ENCODE data around the gene ACO2.
"Not testable (repeated sequence)": the region's sequence is repeated elsewhere in the genome, so short reads cannot be mapped to it uniquely, and the experiment has no call there.

The ACO2 gene

GRCh38 chr22:41550952-41551491 lies 82.1 kb downstream of the ACO2 start:
- no peak for TF ChIP-seq POU2F2 (IDR thresholded peaks at IDR 0.05; ENCODE audit: low read depth, low read length)
- no peak for TF ChIP-seq POLR2AphosphoS5 (IDR thresholded peaks at IDR 0.05; ENCODE audit: low read depth, low read length)
- no peak for TF ChIP-seq POLR2A (IDR thresholded peaks at IDR 0.05; ENCODE audit: low read depth, low read length)
- no peak for TF ChIP-seq TAF1 (IDR thresholded peaks at IDR 0.05; ENCODE audit: low read depth, low read length)
- no peak for TF ChIP-seq PAX5 (IDR thresholded peaks at IDR 0.05; ENCODE audit: insufficient read depth, low read length, severe bottlenecking)
- no peak for TF ChIP-seq SPI1 (IDR thresholded peaks at IDR 0.05; ENCODE audit: low read depth, low read length)

GRCh38 chr22:41551877-41552582 lies 83.1 kb downstream of the ACO2 start:
- FAIRE-seq (no peak), DNase-seq (ENCODE audit: insufficient read length, low spot score) (no peak)
- TF ChIP-seq TAF1 (IDR thresholded peaks at IDR 0.05; ENCODE audit: low read depth, low read length) (no peak), PAX5 (IDR thresholded peaks at IDR 0.05; ENCODE audit: insufficient read depth, low read length, severe bottlenecking) (no peak), POU2F2 (IDR thresholded peaks at IDR 0.05; ENCODE audit: low read depth, low read length) (no peak), POLR2AphosphoS5 (IDR thresholded peaks at IDR 0.05; ENCODE audit: low read depth, low read length) (no peak), POLR2A (IDR thresholded peaks at IDR 0.05; ENCODE audit: low read depth, low read length) (no peak), SPI1 (IDR thresholded peaks at IDR 0.05; ENCODE audit: low read depth, low read length) (no peak)

More at GRCh38 chr22:41550952-41551491, 82.1 kb downstream of the ACO2 start:
- DNase-seq (ENCODE audit: insufficient read length, low spot score) (no peak), FAIRE-seq (no peak)

GRCh38 chr22:41555325-41555982 lies 86.5 kb downstream of the ACO2 start:
- FAIRE-seq: no peak
- TF ChIP-seq TAF1 (IDR thresholded peaks at IDR 0.05; ENCODE audit: low read depth, low read length): no peak
- TF ChIP-seq PAX5 (IDR thresholded peaks at IDR 0.05; ENCODE audit: insufficient read depth, low read length, severe bottlenecking): no peak
- TF ChIP-seq POLR2AphosphoS5 (IDR thresholded peaks at IDR 0.05; ENCODE audit: low read depth, low read length): no peak
- TF ChIP-seq SPI1 (IDR thresholded peaks at IDR 0.05; ENCODE audit: low read depth, low read length): no peak
- TF ChIP-seq POLR2A (IDR thresholded peaks at IDR 0.05; ENCODE audit: low read depth, low read length): no peak
- no peak for TF ChIP-seq POU2F2 (IDR thresholded peaks at IDR 0.05; ENCODE audit: low read depth, low read length)

GRCh38 chr22:41556561-41556960 lies 87.6 kb downstream of the ACO2 start:
- DNase-seq (ENCODE audit: insufficient read length, low spot score) (no peak), FAIRE-seq (no peak)
- TF ChIP-seq PAX5 (IDR thresholded peaks at IDR 0.05; ENCODE audit: insufficient read depth, low read length, severe bottlenecking) (no peak), POLR2AphosphoS5 (IDR thresholded peaks at IDR 0.05; ENCODE audit: low read depth, low read length) (no peak), POLR2A (IDR thresholded peaks at IDR 0.05; ENCODE audit: low read depth, low read length) (no peak), TAF1 (IDR thresholded peaks at IDR 0.05; ENCODE audit: low read depth, low read length) (no peak), SPI1 (IDR thresholded peaks at IDR 0.05; ENCODE audit: low read depth, low read length) (no peak), POU2F2 (IDR thresholded peaks at IDR 0.05; ENCODE audit: low read depth, low read length) (no peak)

More at GRCh38 chr22:41555325-41555982, 86.5 kb downstream of the ACO2 start:
- no peak for DNase-seq (ENCODE audit: insufficient read length, low spot score)

- no peak for DNase-seq (ENCODE audit: insufficient read length, low spot score)
- FAIRE-seq: no peak
- TF ChIP-seq SPI1 (IDR thresholded peaks at IDR 0.05; ENCODE audit: low read depth, low read length): no peak
- no peak for TF ChIP-seq POLR2AphosphoS5 (IDR thresholded peaks at IDR 0.05; ENCODE audit: low read depth, low read length)
- TF ChIP-seq POU2F2 (IDR thresholded peaks at IDR 0.05; ENCODE audit: low read depth, low read length): no peak
- TF ChIP-seq TAF1 (IDR thresholded peaks at IDR 0.05; ENCODE audit: low read depth, low read length): no peak
- TF ChIP-seq PAX5 (IDR thresholded peaks at IDR 0.05; ENCODE audit: insufficient read depth, low read length, severe bottlenecking): no peak
- TF ChIP-seq POLR2A (IDR thresholded peaks at IDR 0.05; ENCODE audit: low read depth, low read length): no peak
Measured at GRCh38 chr22:41557401-41558240, 88.7 kb downstream of the ACO2 start.

GRCh38 chr22:41558241-41558630 lies 89.3 kb downstream of the ACO2 start:
- FAIRE-seq; DNase-seq (ENCODE audit: insufficient read length, low spot score): not testable (repeated sequence)

- no peak for FAIRE-seq
- TF ChIP-seq POU2F2 (IDR thresholded peaks at IDR 0.05; ENCODE audit: low read depth, low read length): no peak
- TF ChIP-seq POLR2AphosphoS5 (IDR thresholded peaks at IDR 0.05; ENCODE audit: low read depth, low read length): no peak
- TF ChIP-seq TAF1 (IDR thresholded peaks at IDR 0.05; ENCODE audit: low read depth, low read length): no peak
- no peak for TF ChIP-seq POLR2A (IDR thresholded peaks at IDR 0.05; ENCODE audit: low read depth, low read length)
- TF ChIP-seq PAX5 (IDR thresholded peaks at IDR 0.05; ENCODE audit: insufficient read depth, low read length, severe bottlenecking): no peak
- no peak for DNase-seq (ENCODE audit: insufficient read length, low spot score)
Measured at GRCh38 chr22:41560095-41560471, 91.2 kb downstream of the ACO2 start.

GRCh38 chr22:41561335-41561734 lies 92.4 kb downstream of the ACO2 start:
- DNase-seq (ENCODE audit: insufficient read length, low spot score) (no peak), FAIRE-seq (no peak)
- TF ChIP-seq PAX5 (IDR thresholded peaks at IDR 0.05; ENCODE audit: insufficient read depth, low read length, severe bottlenecking): no peak
- TF ChIP-seq TAF1 (IDR thresholded peaks at IDR 0.05; ENCODE audit: low read depth, low read length): no peak
- no peak for TF ChIP-seq POU2F2 (IDR thresholded peaks at IDR 0.05; ENCODE audit: low read depth, low read length)
- TF ChIP-seq POLR2A (IDR thresholded peaks at IDR 0.05; ENCODE audit: low read depth, low read length): no peak
- TF ChIP-seq SPI1 (IDR thresholded peaks at IDR 0.05; ENCODE audit: low read depth, low read length): no peak
- no peak for TF ChIP-seq POLR2AphosphoS5 (IDR thresholded peaks at IDR 0.05; ENCODE audit: low read depth, low read length)

GRCh38 chr22:41561788-41562187 lies 92.9 kb downstream of the ACO2 start:
- TF ChIP-seq POU2F2 (IDR thresholded peaks at IDR 0.05; ENCODE audit: low read depth, low read length) (no peak), TAF1 (IDR thresholded peaks at IDR 0.05; ENCODE audit: low read depth, low read length) (no peak), POLR2A (IDR thresholded peaks at IDR 0.05; ENCODE audit: low read depth, low read length) (no peak), POLR2AphosphoS5 (IDR thresholded peaks at IDR 0.05; ENCODE audit: low read depth, low read length) (no peak), PAX5 (IDR thresholded peaks at IDR 0.05; ENCODE audit: insufficient read depth, low read length, severe bottlenecking) (no peak), SPI1 (IDR thresholded peaks at IDR 0.05; ENCODE audit: low read depth, low read length) (no peak)
- FAIRE-seq (no peak), DNase-seq (ENCODE audit: insufficient read length, low spot score) (no peak)
